MG63 (cell line): ENCODE data around the gene STEAP1B. TPM values are rescaled to one million over a fixed set of nuclear protein-coding genes. Genes with fewer than 3 reads are reported as not detected.

Experiments
- DNase-seq: peaks from one replicate; pipeline ENCODE4 v3.0.0-alpha.2; 2020
- H3K27me3 ChIP-seq: fragments of 250-450 bp; sonication (Bioruptor Pico); 2 replicates; pipeline ENCODE4 v1.5.1; 2020; ENCODE audit warnings: mild to moderate bottlenecking, moderate library complexity
- H3K36me3 ChIP-seq: fragments of 250-450 bp; sonication (Bioruptor Pico); 2 replicates; pipeline ENCODE4 v1.5.1; 2020; ENCODE audit warnings: mild to moderate bottlenecking, moderate library complexity
- H3K4me3 ChIP-seq: fragments of 250-450 bp; sonication (Bioruptor Pico); 2 replicates; pipeline ENCODE4 v1.5.1; 2020; ENCODE audit warnings: mild to moderate bottlenecking, moderate library complexity
- H3K9me3 ChIP-seq: fragments of 250-450 bp; sonication (Bioruptor Pico); 2 replicates; pipeline ENCODE4 v1.5.1; 2020; ENCODE audit warnings: mild to moderate bottlenecking, moderate library complexity
- total RNA-seq: library from RNA; depleted of rRNA; stranded (reverse); fragments of >200 nt; shearing (Covaris generic); gene quantifications from 2 replicates; pipeline ENCODE4 v1.2.3, GENCODE V29; 2014; ENCODE audit warnings: low replicate concordance

STEAP1B gene
- total RNA-seq, 1 experiment from 2014 or later = 18.2 TPM

GRCh38 chr7:22404421-22405023 is 95.5 kb downstream of the STEAP1B start:
- Histone ChIP-seq H3K9me3 (no peaks in the 10 kb centered on the region), H3K27me3 (no peaks in the 10 kb centered on the region), H3K36me3 (no peaks in the 10 kb centered on the region), H3K4me3 (no peak overlapping the region)
- no peak for DNase-seq

GRCh38 chr7:22403344-22403743 is 96.6 kb downstream of the STEAP1B start:
- Histone ChIP-seq H3K4me3 (no peak overlapping the region), H3K9me3 (no peaks in the 10 kb centered on the region), H3K36me3 (no peaks in the 10 kb centered on the region), H3K27me3 (no peaks in the 10 kb centered on the region)
- no peak for DNase-seq

- no peak for DNase-seq
- Histone ChIP-seq H3K4me3 (no peak overlapping the region), H3K9me3 (no peaks in the 10 kb centered on the region), H3K36me3 (no peaks in the 10 kb centered on the region), H3K27me3 (no peaks in the 10 kb centered on the region)
Measured at GRCh38 chr7:22402250-22402649, 97.7 kb downstream of the STEAP1B start.

- Histone ChIP-seq H3K27me3 (no peaks in the 10 kb centered on the region), H3K9me3 (no peaks in the 10 kb centered on the region), H3K36me3 (no peaks in the 10 kb centered on the region), H3K4me3 (no peak overlapping the region)
- no peak for DNase-seq
Measured at GRCh38 chr7:22400936-22401553, 98.9 kb downstream of the STEAP1B start.

GRCh38 chr7:22400150-22400814 is 99.7 kb downstream of the STEAP1B start:
- Histone ChIP-seq H3K4me3 (no peak overlapping the region), H3K9me3 (no peaks in the 10 kb centered on the region), H3K36me3 (no peaks in the 10 kb centered on the region), H3K27me3 (no peaks in the 10 kb centered on the region)
- no peak for DNase-seq

- H3K9me3 ChIP-seq = no peaks in the 10 kb centered on the region
- DNase-seq = no peak
- no peaks in the 10 kb centered on the region for H3K36me3 ChIP-seq
- H3K4me3 ChIP-seq = no peak overlapping the region
- H3K27me3 ChIP-seq = no peaks in the 10 kb centered on the region
Measured at GRCh38 chr7:22399546-22399945, 100.4 kb downstream of the STEAP1B start.

- no peaks in the 10 kb centered on the region for H3K9me3 ChIP-seq
- H3K27me3 ChIP-seq = no peaks in the 10 kb centered on the region
- H3K4me3 ChIP-seq = no peak overlapping the region
- no peaks in the 10 kb centered on the region for H3K36me3 ChIP-seq
- no peak for DNase-seq
Measured at GRCh38 chr7:22399091-22399490, 100.9 kb downstream of the STEAP1B start.

- DNase-seq = no peak
- H3K4me3 ChIP-seq = no peak overlapping the region
- H3K36me3 ChIP-seq = no peaks in the 10 kb centered on the region
- H3K27me3 ChIP-seq = no peaks in the 10 kb centered on the region
- no peaks in the 10 kb centered on the region for H3K9me3 ChIP-seq
Measured at GRCh38 chr7:22397981-22398380, 102.0 kb downstream of the STEAP1B start.

GRCh38 chr7:22395222-22395621 is 104.8 kb downstream of the STEAP1B start:
- no peaks in the 10 kb centered on the region for H3K27me3 ChIP-seq
- H3K36me3 ChIP-seq = no peaks in the 10 kb centered on the region
- H3K4me3 ChIP-seq = no peak overlapping the region
- DNase-seq = no peak
- H3K9me3 ChIP-seq = no peaks in the 10 kb centered on the region

- Histone ChIP-seq H3K9me3 (no peaks in the 10 kb centered on the region), H3K4me3 (no peak overlapping the region), H3K27me3 (no peaks in the 10 kb centered on the region), H3K36me3 (no peaks in the 10 kb centered on the region)
- DNase-seq = no peak
Measured at GRCh38 chr7:22394739-22395138, 105.2 kb downstream of the STEAP1B start.

GRCh38 chr7:22393913-22394729 is 105.9 kb downstream of the STEAP1B start:
- DNase-seq = no peak
- H3K9me3 ChIP-seq = no peaks in the 10 kb centered on the region
- H3K27me3 ChIP-seq = no peaks in the 10 kb centered on the region
- H3K4me3 ChIP-seq = no peak overlapping the region
- H3K36me3 ChIP-seq = no peaks in the 10 kb centered on the region

- H3K27me3 ChIP-seq = no peaks in the 10 kb centered on the region
- H3K36me3 ChIP-seq = no peaks in the 10 kb centered on the region
- no peak overlapping the region for H3K4me3 ChIP-seq
- H3K9me3 ChIP-seq = no peaks in the 10 kb centered on the region
- DNase-seq = no peak
Measured at GRCh38 chr7:22390516-22390915, 109.5 kb downstream of the STEAP1B start.

GRCh38 chr7:22389892-22390291 is 110.1 kb downstream of the STEAP1B start:
- Histone ChIP-seq H3K27me3 (no peaks in the 10 kb centered on the region), H3K9me3 (no peaks in the 10 kb centered on the region), H3K4me3 (no peak overlapping the region), H3K36me3 (no peaks in the 10 kb centered on the region)
- DNase-seq = no peak

- Histone ChIP-seq H3K4me3 (no peak overlapping the region), H3K27me3 (no peaks in the 10 kb centered on the region), H3K36me3 (no peaks in the 10 kb centered on the region), H3K9me3 (no peaks in the 10 kb centered on the region)
- DNase-seq = peak; percentile 75
Measured at GRCh38 chr7:22387583-22387982, 112.4 kb downstream of the STEAP1B start.

- no peak for DNase-seq
Measured at GRCh38 chr7:22386865-22387264, 113.1 kb downstream of the STEAP1B start.

GRCh38 chr7:22386206-22386858 is 113.7 kb downstream of the STEAP1B start:
- H3K4me3 ChIP-seq = no peak overlapping the region
- H3K9me3 ChIP-seq = no peaks in the 10 kb centered on the region
- no peak for DNase-seq
- H3K36me3 ChIP-seq = no peaks in the 10 kb centered on the region
- H3K27me3 ChIP-seq = no peaks in the 10 kb centered on the region

More at GRCh38 chr7:22386865-22387264, 113.1 kb downstream of the STEAP1B start:
- no peaks in the 10 kb centered on the region for H3K36me3 ChIP-seq
- no peaks in the 10 kb centered on the region for H3K9me3 ChIP-seq
- H3K27me3 ChIP-seq = no peaks in the 10 kb centered on the region
- no peak overlapping the region for H3K4me3 ChIP-seq

GRCh38 chr7:22385326-22385725 is 114.7 kb downstream of the STEAP1B start:
- Histone ChIP-seq H3K9me3 (no peaks in the 10 kb centered on the region), H3K36me3 (no peaks in the 10 kb centered on the region), H3K27me3 (no peaks in the 10 kb centered on the region), H3K4me3 (no peak overlapping the region)
- DNase-seq = no peak
